ENCODE results near the gene GABBR2.

GABBR2 gene

DNA sequence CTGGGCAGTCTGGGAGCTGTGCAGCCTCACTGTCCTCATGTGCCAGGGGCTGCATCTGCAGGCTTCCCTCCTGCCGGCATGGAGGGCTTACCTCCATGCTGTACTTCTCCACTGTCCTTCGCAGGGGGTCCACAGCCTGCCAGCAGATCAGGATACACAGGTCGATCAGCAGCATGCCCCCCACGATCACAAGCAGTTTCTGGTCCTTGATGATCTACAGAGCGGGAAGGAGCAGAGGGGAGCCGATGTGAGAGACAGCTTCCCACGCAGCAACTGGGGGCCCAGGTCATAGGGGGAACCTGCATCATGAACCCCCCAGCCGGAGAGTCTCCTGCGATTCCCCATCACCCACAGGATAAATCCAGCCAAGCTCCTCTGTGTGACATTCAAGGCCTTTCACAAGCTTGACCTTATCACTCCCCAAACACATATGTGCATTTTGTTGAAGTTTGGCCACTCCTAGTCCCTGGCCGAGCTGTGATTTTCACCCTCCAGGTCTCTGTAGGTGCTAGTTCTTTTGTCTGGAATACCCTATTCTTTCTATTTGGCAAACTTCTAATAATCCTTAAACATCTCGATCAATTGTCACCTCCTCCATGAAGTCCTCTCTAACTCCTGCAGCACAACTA is 346.0 kb downstream of the GABBR2 start:
- DNase-seq (ENCODE audit: insufficient read length) = no peak
- TF ChIP-seq TAF1 (IDR thresholded peaks at IDR 0.05; ENCODE audit: borderline replicate concordance, low read depth, low read length) (no peak), POLR2A (IDR thresholded peaks at IDR 0.05; ENCODE audit: low read depth, low read length) (no peak), POLR2AphosphoS5 (IDR thresholded peaks at IDR 0.05; ENCODE audit: low read depth, low read length) (no peak)
- no peak for FAIRE-seq

DNA sequence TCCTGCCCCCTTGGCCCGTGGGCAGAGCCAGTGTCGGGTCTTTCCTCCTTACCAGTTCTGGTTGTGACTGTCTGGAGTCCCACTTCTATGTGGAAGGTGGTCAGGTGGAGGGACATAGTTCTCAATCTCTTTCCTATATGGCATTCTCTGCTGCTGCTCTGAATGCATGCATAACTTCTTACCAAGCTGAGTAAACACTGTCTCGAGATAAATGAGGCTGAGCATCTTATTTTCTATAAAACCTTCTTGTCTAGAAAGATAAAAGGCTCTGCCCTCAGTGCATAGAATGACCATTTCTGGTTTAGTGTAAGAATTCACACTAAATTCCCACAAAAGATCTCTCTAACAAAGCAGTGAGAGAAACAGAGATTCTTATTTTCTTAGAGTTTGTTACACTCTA is 347.1 kb downstream of the GABBR2 start:
- TF ChIP-seq TAF1 (IDR thresholded peaks at IDR 0.05; ENCODE audit: borderline replicate concordance, low read depth, low read length) (no peak), POLR2A (IDR thresholded peaks at IDR 0.05; ENCODE audit: low read depth, low read length) (no peak), POLR2AphosphoS5 (IDR thresholded peaks at IDR 0.05; ENCODE audit: low read depth, low read length) (no peak)
- DNase-seq (ENCODE audit: insufficient read length) (no peak), FAIRE-seq (no peak)

DNA sequence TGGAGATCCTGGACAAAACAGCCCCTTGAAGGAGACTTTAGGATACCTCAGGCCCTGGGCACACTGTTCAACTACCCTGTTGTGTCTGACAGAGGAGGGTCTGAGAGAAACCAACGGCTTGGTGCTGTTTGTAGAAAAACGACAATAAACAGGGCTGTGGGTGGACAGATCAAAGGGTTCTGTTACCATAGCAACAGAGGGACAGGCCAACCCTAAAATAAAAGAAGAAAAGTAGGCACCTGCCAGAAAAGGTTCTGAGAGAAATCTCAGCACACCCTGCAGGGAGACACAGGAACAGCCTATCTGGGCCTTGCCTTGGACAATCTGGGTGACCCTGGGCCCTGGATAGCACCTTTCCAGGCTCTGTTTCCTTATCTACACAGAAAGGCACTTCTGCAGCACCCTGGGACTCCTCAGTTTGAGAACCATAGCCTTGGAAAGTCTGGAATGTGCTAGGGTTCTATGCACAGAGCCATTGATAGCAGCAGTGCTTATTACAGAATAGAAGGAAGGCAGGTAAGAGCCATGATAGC is 348.5 kb downstream of the GABBR2 start:
- FAIRE-seq (no peak), DNase-seq (ENCODE audit: insufficient read length) (no peak)
- no peak for TF ChIP-seq POLR2A (IDR thresholded peaks at IDR 0.05; ENCODE audit: low read depth, low read length)
- TF ChIP-seq POLR2AphosphoS5 (IDR thresholded peaks at IDR 0.05; ENCODE audit: low read depth, low read length) = no peak
- TF ChIP-seq TAF1 (IDR thresholded peaks at IDR 0.05; ENCODE audit: borderline replicate concordance, low read depth, low read length) = no peak

DNA sequence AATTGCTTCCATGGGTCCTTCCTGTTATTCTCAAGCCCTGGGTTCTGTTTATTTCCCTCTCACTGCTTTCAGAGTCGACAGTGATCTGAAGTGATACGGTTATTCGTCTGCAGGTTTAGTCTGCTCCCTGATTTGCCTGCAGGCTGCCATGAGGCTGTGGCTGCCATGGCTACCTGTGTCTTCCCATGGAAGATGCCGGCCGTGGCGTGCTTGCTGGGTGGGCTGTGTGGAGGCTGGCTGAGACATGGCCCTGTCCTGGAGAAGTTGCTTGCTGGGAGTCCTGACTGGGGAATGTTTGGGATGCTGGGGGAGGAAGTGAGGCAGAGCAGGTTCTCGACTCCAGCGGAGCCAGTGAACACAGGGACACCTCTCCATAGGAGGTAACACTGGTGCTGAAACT is 349.2 kb downstream of the GABBR2 start:
- no peak for DNase-seq (ENCODE audit: insufficient read length)
- TF ChIP-seq TAF1 (IDR thresholded peaks at IDR 0.05; ENCODE audit: borderline replicate concordance, low read depth, low read length) (no peak), POLR2AphosphoS5 (IDR thresholded peaks at IDR 0.05; ENCODE audit: low read depth, low read length) (no peak), POLR2A (IDR thresholded peaks at IDR 0.05; ENCODE audit: low read depth, low read length) (no peak)
- FAIRE-seq = no peak

DNA sequence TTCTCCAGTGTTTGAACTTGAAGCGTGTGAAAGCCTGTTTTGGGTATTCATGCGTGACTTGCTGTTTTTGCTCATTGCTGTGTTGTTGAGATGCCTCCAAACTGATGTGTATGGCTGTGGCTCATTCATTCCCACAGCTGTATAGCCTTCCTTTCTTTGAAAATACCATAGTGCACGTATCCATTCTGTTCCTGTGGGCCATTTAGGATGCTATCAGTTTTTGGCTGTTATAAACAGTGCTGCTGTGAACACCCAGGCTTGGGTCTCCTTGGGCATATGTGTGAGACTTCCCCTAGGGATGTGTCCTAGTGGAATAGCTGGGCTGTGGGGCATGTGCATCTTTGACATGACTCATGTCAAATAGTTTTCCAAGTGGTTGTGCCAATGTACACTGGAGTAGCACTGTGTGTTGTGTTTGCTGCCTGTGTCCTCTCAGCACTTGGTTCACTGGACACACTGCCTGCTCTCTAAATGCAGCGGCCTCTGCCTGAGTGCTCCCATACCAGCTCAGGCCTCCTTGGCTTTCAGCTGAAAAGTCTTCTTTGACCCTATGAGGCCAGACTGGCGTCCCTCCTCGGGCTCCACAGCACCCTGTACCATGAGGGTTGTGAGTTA is 350.7 kb downstream of the GABBR2 start:
- DNase-seq (ENCODE audit: insufficient read length) (no peak), FAIRE-seq (no peak)

DNA sequence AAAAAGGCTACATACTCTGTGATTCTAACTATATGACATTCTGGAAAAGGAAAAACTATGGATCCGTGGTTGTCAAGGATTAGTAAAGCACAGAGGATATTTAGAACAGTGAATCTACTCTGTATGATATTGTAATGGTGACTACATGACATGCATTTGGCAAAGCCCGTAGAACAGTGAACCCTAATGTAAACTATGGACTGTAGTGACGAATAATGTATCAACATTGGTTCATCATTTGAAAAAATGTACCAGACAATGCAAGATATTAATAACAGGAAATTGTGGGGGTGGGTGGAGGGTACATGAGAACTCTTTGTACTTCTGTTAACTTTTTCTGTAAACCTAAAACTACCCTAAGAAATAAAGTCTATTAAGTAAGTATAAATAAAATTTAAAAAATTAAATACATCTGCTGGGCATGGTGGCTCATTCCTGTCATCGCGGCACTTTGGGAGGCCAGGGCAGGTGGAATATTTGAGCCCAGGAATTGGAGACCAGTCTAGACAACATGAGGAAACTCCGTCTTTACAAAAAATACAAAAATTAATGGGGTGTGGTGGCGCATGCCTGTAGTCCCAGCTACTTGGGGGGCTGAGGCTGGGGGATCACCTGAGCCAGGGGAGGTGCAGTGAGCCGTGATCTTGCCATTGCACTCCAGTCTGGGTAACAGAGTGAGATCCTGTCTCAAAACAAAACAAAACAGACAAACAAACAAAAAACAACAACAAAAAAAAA is 351.6 kb downstream of the GABBR2 start:
- no peak for FAIRE-seq
- DNase-seq (ENCODE audit: insufficient read length) = no peak
- TF ChIP-seq TAF1 (IDR thresholded peaks at IDR 0.05; ENCODE audit: borderline replicate concordance, low read depth, low read length) (no peak), POLR2AphosphoS5 (IDR thresholded peaks at IDR 0.05; ENCODE audit: low read depth, low read length) (no peak), POLR2A (IDR thresholded peaks at IDR 0.05; ENCODE audit: low read depth, low read length) (no peak)

More for the DNA sequence above, 350.7 kb downstream of the GABBR2 start:
- no peak for TF ChIP-seq POLR2A (IDR thresholded peaks at IDR 0.05; ENCODE audit: low read depth, low read length)
- TF ChIP-seq POLR2AphosphoS5 (IDR thresholded peaks at IDR 0.05; ENCODE audit: low read depth, low read length) = no peak
- no peak for TF ChIP-seq TAF1 (IDR thresholded peaks at IDR 0.05; ENCODE audit: borderline replicate concordance, low read depth, low read length)

DNA sequence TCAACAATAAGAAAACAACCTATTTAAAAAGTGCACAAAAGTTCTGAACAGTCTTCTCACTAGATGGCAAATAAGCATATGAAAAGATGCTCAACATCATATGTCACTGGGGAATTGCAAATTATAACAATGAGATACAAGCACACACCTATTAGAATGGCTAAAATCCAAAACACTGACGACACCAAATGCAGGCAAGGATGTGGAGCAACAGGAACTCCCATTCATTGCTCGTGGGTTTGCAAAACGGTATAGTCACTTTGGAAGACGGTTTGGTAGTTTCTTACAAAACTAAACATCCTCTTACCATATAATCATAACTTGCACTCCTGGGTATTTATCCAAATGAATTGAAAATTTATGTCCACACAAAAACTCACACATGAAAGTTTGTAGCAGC is 352.4 kb downstream of the GABBR2 start:
- no peak for FAIRE-seq
- no peak for TF ChIP-seq TAF1 (IDR thresholded peaks at IDR 0.05; ENCODE audit: borderline replicate concordance, low read depth, low read length)
- TF ChIP-seq POLR2AphosphoS5 (IDR thresholded peaks at IDR 0.05; ENCODE audit: low read depth, low read length) = no peak
- no peak for TF ChIP-seq POLR2A (IDR thresholded peaks at IDR 0.05; ENCODE audit: low read depth, low read length)
- no peak for DNase-seq (ENCODE audit: insufficient read length)

DNA sequence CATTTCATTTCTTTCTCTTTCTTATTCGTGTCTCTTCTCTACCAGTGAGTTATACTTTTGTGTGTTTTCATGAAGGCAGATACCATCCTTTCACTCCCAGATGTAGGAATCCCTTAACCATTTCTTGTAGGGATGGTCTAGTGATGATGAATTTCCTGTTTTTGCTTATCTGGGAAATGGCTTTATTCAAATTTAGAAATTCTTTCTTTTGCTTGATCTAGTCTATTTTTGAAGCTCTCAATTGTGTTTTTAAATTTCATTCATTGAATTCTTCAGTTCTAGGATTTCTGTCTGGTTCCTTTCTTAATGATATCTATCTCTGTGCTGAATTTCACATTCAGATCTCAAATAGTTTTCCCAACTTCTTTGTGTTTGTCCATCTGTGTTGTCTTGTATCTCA is 357.4 kb downstream of the GABBR2 start:
- DNase-seq (ENCODE audit: insufficient read length) (no peak), FAIRE-seq (no peak)
- TF ChIP-seq TAF1 (IDR thresholded peaks at IDR 0.05; ENCODE audit: borderline replicate concordance, low read depth, low read length) = no peak

DNA sequence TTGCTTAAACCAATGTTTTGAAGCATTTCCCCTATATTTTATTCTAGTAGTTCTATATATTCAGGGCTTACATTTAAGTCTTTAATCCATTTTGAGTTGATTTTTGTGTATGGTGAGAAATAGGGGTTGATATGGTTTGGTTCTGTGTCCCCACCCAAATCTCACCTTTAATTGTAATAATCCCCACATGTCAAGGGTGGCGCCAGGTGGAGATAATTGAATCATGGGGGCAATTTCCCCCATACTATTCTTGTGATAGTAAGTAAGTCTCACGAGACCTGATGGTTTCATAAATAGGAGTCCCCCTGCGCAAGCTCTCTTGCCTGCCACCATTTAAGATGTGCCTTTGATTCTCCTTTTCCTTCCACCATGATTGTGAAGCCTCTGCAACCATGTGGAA is 361.1 kb downstream of the GABBR2 start:
- no peak for FAIRE-seq
- DNase-seq (ENCODE audit: insufficient read length) = no peak
- TF ChIP-seq POLR2AphosphoS5 (IDR thresholded peaks at IDR 0.05; ENCODE audit: low read depth, low read length) (no peak), POLR2A (IDR thresholded peaks at IDR 0.05; ENCODE audit: low read depth, low read length) (no peak), TAF1 (IDR thresholded peaks at IDR 0.05; ENCODE audit: borderline replicate concordance, low read depth, low read length) (no peak)

DNA sequence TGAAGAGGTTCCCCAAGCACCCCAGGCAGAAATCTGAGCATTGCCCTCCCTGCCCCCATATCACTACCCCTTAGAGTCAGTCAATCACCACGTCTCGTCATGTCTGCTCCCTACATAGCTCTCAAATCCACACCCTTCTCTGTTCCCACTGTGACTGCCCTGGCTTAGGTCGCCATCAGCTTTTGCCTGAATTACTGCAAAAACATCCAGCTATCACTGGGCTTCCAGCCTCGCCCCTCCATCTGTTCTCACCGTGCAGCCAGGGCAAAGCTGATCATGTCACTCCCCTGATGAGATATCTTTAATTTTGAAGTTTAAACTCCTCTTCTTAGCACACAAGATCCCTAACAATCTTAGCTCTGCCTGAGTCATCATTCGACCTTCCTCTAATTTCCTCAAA is 363.7 kb downstream of the GABBR2 start:
- TF ChIP-seq POLR2A (IDR thresholded peaks at IDR 0.05; ENCODE audit: low read depth, low read length) (no peak), POLR2AphosphoS5 (IDR thresholded peaks at IDR 0.05; ENCODE audit: low read depth, low read length) (no peak)
- no peak for DNase-seq (ENCODE audit: insufficient read length)
- FAIRE-seq = no peak

DNA sequence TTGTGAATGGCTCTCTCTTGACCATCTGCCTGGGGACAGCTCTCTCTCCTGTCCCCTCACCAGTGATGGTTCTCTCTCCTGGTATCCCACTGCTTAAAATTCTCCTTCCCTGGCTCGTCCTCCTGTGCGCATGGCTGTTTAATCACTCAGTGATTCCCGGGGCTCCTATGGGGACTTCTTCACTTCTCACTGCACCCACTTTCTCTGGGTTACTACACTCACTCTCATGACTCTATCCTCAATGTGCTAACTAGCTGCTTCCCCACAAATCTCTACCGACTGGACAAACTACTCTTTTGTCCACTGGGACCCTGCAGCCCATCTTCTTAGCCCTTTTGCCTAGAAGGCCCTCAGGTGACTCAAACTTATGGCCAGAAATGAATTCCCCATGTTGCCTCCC is 364.2 kb downstream of the GABBR2 start:
- DNase-seq (ENCODE audit: insufficient read length) = no peak
- TF ChIP-seq TAF1 (IDR thresholded peaks at IDR 0.05; ENCODE audit: borderline replicate concordance, low read depth, low read length) = no peak
- no peak for TF ChIP-seq POLR2A (IDR thresholded peaks at IDR 0.05; ENCODE audit: low read depth, low read length)
- no peak for TF ChIP-seq POLR2AphosphoS5 (IDR thresholded peaks at IDR 0.05; ENCODE audit: low read depth, low read length)
- FAIRE-seq = no peak

DNA sequence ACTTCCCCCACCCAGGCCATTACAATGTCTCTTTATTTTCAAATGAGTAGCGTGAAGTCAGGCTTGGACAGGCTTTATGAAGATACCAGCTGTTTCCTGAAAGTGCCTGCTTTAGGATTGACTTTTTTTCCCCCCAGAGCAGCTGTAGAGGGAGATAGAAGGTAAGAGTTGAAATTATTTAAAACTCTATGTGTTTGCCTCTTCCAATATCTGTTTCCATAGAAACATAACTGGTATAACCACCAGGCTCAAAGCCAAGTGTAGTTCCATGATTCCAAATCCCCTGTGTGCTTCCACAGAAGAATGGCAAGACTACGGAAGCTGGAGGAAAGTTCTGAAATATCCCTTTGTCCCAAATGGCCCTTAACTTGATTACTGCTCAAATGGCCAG is 365.9 kb downstream of the GABBR2 start:
- TF ChIP-seq POLR2AphosphoS5 (IDR thresholded peaks at IDR 0.05; ENCODE audit: low read depth, low read length) (no peak), POLR2A (IDR thresholded peaks at IDR 0.05; ENCODE audit: low read depth, low read length) (no peak), TAF1 (IDR thresholded peaks at IDR 0.05; ENCODE audit: borderline replicate concordance, low read depth, low read length) (no peak)
- DNase-seq (ENCODE audit: insufficient read length) (no peak), FAIRE-seq (no peak)

Data from GM12892 (cell line).